Bladder microvascular endothelial cell (primary cell): ENCODE data around the gene TRIM73. TPM values are rescaled to one million over a fixed set of nuclear protein-coding genes. Genes with fewer than 3 reads are reported as not detected.

Experiments used
- total RNA-seq: library from RNA; depleted of rRNA; stranded (reverse); fragments of >200 nt; gene quantifications from 2 replicates; pipeline ENCODE4 v1.2.3, GENCODE V29; 2014

TRIM73 gene
- 0.16 and 0.88 TPM in 2 replicates for total RNA-seq

DNA sequence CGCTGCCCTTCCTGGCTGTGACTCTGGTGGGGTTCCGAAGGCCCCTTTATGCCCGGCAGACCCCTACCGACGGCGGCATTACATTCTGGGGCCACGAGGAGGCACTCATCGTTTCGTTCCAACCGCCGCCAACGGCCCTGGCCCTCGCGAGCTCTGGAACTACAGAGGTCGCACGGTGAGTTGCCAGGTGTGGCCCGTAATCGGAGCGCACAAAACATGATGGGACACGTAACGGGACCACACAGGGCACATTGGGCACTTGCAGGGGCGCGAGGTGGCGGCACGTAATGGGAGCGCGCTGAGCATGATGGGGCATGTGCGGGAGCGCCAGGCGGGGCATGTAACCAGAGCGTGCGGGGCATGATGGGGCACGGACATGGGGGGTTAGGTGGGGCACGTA, at the start of gene TRIM73:
Gene TRIM73, plus strand, starts transcription at position 301 of the 400 bp plus-strand sequence. CDS start 3,305 bp downstream, outside the sequence.

Other genes with a start within 250 kb of the TRIM73 start
- gene POM121C, start 90.7 kb downstream of the TRIM73 start, total RNA-seq = 4.9 and 15.4 TPM in 2 replicates
- gene SPDYE5, start 96.7 kb downstream of the TRIM73 start, total RNA-seq = not detected in 2 replicates